HL-60 (cell line): ENCODE data around the gene TLE2.

Source experiments
- CTCF ChIP-seq: IDR thresholded peaks from one replicate; pipeline ENCODE4 v1.5.1; 2011; ENCODE audit warnings: low read length, control low read depth, inconsistent platforms; ENCODE audit not compliant: insufficient read depth
- GABPA ChIP-seq: IDR thresholded peaks from 2 replicates; pipeline ENCODE4 v1.6.1; 2012; ENCODE audit warnings: low read depth
- POLR2AphosphoS5 ChIP-seq: IDR thresholded peaks from 2 replicates; pipeline ENCODE4 v1.6.1; 2012; ENCODE audit warnings: low read depth
- SPI1 ChIP-seq: IDR thresholded peaks from 2 replicates; pipeline ENCODE4 v1.6.1; 2012; ENCODE audit warnings: low read depth, mild to moderate bottlenecking, borderline replicate concordance

GRCh38 chr19:2987797-2988196, 41.3 kb downstream of the TLE2 start:
- TF ChIP-seq CTCF, result no peak
- TF ChIP-seq GABPA, result no peak
- no peak for TF ChIP-seq SPI1
- no peak for TF ChIP-seq POLR2AphosphoS5
